Fibroblast of lung (primary cell): ENCODE measurements around the gene TSACC.

Experiments used
- CTCF ChIP-seq, 2 donors: IDR thresholded peaks in 1 of 2; conservative IDR thresholded peaks in 1 of 2; 1 replicate in 1 of 2; 2 replicates in 1 of 2; pipeline ENCODE4 v1.5.1; 2011 to 2012; ENCODE audit warnings: low read length in 2 of 2, control low read depth in 1 of 2, inconsistent platforms in 1 of 2, low read depth in 1 of 2, mild to moderate bottlenecking in 1 of 2
- EZH2 ChIP-seq: IDR thresholded peaks from 2 replicates; pipeline ENCODE4 v1.5.1; 2012; ENCODE audit warnings: low read length, control low read depth, mild to moderate bottlenecking; ENCODE audit errors: missing control alignments

GRCh38 chr1:156305215-156305614 is 33.1 kb upstream of the TSACC start:
- TF ChIP-seq EZH2, result no peak
- TF ChIP-seq CTCF (conservative IDR thresholded peaks at IDR 0.05 in 1 of 2, IDR thresholded peaks at IDR 0.05 in 1 of 2; ENCODE audit: low read depth in 1 of 2, low read length in 2 of 2), result no peak
